Mesendoderm (in vitro differentiated cells): ENCODE data around the gene HS6ST3.

ENCODE experiments used
- DNase-seq: peaks from one replicate; pipeline ENCODE4 v3.0.0; 2013
- H2AK5ac ChIP-seq: 2 replicates; pipeline ENCODE4 v1.6.1; 2013; ENCODE audit warnings: low read length, inconsistent platforms
- H2BK120ac ChIP-seq: 2 replicates; pipeline ENCODE4 v1.6.1; 2013; ENCODE audit warnings: low read depth, mild to moderate bottlenecking, low read length, moderate library complexity, mixed read lengths
- H2BK15ac ChIP-seq: replicated peaks from 2 replicates; pipeline ENCODE4 v1.6.1; 2013; ENCODE audit warnings: low read depth, mild to moderate bottlenecking, moderate library complexity
- H2BK5ac ChIP-seq: 2 replicates; pipeline ENCODE4 v1.6.1; 2013; ENCODE audit warnings: low read length, inconsistent platforms
- H3K18ac ChIP-seq: 2 replicates; pipeline ENCODE4 v1.6.1; 2013; ENCODE audit warnings: mild to moderate bottlenecking, low read length, mixed read lengths
- H3K23ac ChIP-seq: one replicate; pipeline ENCODE4 v1.6.1; 2013; ENCODE audit warnings: low read length
- H3K27ac ChIP-seq: 2 replicates; pipeline ENCODE4 v1.5.1; 2013; ENCODE audit warnings: low read depth, mild to moderate bottlenecking, inconsistent platforms, low read length, moderate library complexity
- H3K27me3 ChIP-seq: 2 replicates; pipeline ENCODE4 v1.6.1; 2013; ENCODE audit warnings: low read length, control low read depth, mild to moderate bottlenecking, inconsistent platforms; ENCODE audit not compliant: insufficient read depth, poor library complexity
- H3K36me3 ChIP-seq: 2 replicates; pipeline ENCODE4 v1.6.1; 2013; ENCODE audit warnings: low read length, inconsistent platforms; ENCODE audit not compliant: control insufficient read depth, insufficient read depth
- H3K4ac ChIP-seq: one replicate; pipeline ENCODE4 v1.6.1; 2013; ENCODE audit warnings: low read depth, mild to moderate bottlenecking, low read length, moderate library complexity
- H3K4me1 ChIP-seq: 2 replicates; pipeline ENCODE4 v1.6.1; 2013; ENCODE audit warnings: low read depth, low read length, inconsistent platforms; ENCODE audit not compliant: control insufficient read depth
- H3K4me2 ChIP-seq: 2 replicates; pipeline ENCODE4 v1.6.1; 2013; ENCODE audit warnings: low read length
- H3K4me3 ChIP-seq: 2 replicates; pipeline ENCODE4 v1.5.1; 2013; ENCODE audit warnings: mild to moderate bottlenecking, low read length
- H3K56ac ChIP-seq: one replicate; pipeline ENCODE4 v1.6.1; 2013; ENCODE audit warnings: low read length
- H3K79me1 ChIP-seq: 2 replicates; pipeline ENCODE4 v1.6.1; 2013; ENCODE audit warnings: low read length, inconsistent platforms
- H3K79me2 ChIP-seq: 2 replicates; pipeline ENCODE4 v1.6.1; 2013; ENCODE audit warnings: mild to moderate bottlenecking, low read length; ENCODE audit not compliant: control insufficient read depth, insufficient read depth
- H3K9ac ChIP-seq: 2 replicates; pipeline ENCODE4 v1.6.1; 2013; ENCODE audit warnings: low read length, inconsistent platforms
- H4K5ac ChIP-seq: one replicate; pipeline ENCODE4 v1.6.1; 2013; ENCODE audit warnings: low read length
- H4K8ac ChIP-seq: one replicate; pipeline ENCODE4 v1.6.1; 2013; ENCODE audit warnings: low read depth, mild to moderate bottlenecking, control low read depth, low read length, moderate library complexity
- WGBS: extraction: QIAGEN DNeasy Blood & Tissue Kit; methylation state at CpG from one replicate; pipeline ENCODE4 v1.1.7; 2013; ENCODE audit warnings: low lambda C conversion rate, missing lambda C conversion rate; ENCODE audit not compliant: insufficient coverage; ENCODE audit errors: extremely low coverage; 5-methylcytosine and 5-hydroxymethylcytosine counted together

Gene HS6ST3

GRCh38 chr13:96119921-96120320 lies 30.0 kb downstream of the HS6ST3 start:
- H3K9ac ChIP-seq = no peak overlapping the region
- H4K8ac ChIP-seq = no peak overlapping the region
- WGBS = no CpG with 5 or more reads among the region's 1 CpG
- no peaks in the 10 kb centered on the region for H3K79me2 ChIP-seq
- H3K27me3 ChIP-seq = no peaks in the 10 kb centered on the region
- H2BK15ac ChIP-seq = no peak overlapping the region
- H3K23ac ChIP-seq = no peak overlapping the region
- H3K4me1 ChIP-seq = no peaks in the 10 kb centered on the region
- no peaks in the 10 kb centered on the region for H3K36me3 ChIP-seq
- H3K18ac ChIP-seq = no peak overlapping the region
- DNase-seq = no peak
- H3K79me1 ChIP-seq = no peaks in the 10 kb centered on the region
- no peak overlapping the region for H2BK120ac ChIP-seq
- no peak overlapping the region for H3K4ac ChIP-seq
- H3K56ac ChIP-seq = no peak overlapping the region
- H4K5ac ChIP-seq = no peak overlapping the region
- H3K4me3 ChIP-seq = no peak overlapping the region
- H2AK5ac ChIP-seq = no peak overlapping the region
- H2BK5ac ChIP-seq = no peak overlapping the region
- H3K4me2 ChIP-seq = no peak overlapping the region
- H3K27ac ChIP-seq = no peak overlapping the region

DNA sequence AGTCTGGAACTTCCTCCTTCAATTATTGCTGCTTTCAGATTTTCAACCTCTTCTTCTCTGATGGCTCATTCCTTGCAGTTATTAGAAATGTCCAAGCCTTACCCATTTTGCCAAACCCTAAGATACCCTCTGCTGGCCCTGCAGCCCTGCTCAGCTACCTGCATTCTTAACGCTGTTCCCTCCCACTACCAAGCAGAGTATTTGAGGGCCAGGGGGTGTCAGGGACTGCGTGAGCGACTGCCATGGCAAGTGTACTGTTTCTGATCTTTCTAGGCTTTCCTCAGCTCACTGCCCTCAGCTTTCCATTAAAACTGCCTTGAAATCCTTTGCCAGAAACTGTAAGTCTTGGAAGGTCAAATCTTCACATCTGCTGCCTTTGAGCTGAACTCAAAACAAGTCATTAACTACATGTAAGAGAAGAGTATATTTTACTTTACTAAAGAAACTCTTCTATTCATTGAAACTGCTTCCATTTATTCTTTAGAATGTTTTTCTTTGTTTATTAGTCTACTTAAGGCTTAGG lies 41.0 kb downstream of the HS6ST3 start:
- Histone ChIP-seq H2AK5ac (no peak overlapping the region), H3K4me2 (no peak overlapping the region), H3K27me3 (no peaks in the 10 kb centered on the region), H3K79me2 (no peaks in the 10 kb centered on the region), H3K79me1 (no peaks in the 10 kb centered on the region), H3K36me3 (no peaks in the 10 kb centered on the region), H2BK120ac (no peak overlapping the region), H3K27ac (no peak overlapping the region), H2BK15ac (no peak overlapping the region), H4K5ac (no peak overlapping the region), H3K4me1 (no peaks in the 10 kb centered on the region), H4K8ac (no peak overlapping the region), H3K9ac (no peak overlapping the region), H3K23ac (no peak overlapping the region), H3K56ac (no peak overlapping the region), H2BK5ac (no peak overlapping the region), H3K18ac (no peak overlapping the region), H3K4me3 (no peak overlapping the region), H3K4ac (no peak overlapping the region)
- DNase-seq = peak; percentile 2
- whole genome bisulfite sequencing = no CpG with 5 or more reads among the region's 3 CpGs

DNA sequence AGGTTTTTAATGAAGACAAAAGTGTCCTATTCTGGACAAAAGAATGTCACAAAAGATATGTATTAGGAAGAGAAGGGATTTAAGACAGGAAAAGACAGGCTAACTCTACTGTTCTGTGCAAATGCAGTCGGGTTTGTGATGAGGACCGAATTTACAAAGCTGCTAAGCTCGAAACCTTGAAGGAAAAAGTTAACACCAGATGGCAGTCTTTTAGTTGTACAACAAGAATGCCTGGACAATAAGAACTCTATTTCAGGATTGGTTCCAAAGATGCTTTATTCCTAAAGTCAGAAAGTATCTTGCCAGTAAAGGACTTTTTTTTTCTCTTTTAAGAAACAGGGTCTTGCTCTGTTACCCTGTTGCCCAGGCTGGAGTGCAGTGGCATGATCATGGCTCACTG lies 51.1 kb downstream of the HS6ST3 start:
- Histone ChIP-seq H2BK120ac (no peak overlapping the region), H2AK5ac (no peak overlapping the region), H4K5ac (no peak overlapping the region), H4K8ac (no peak overlapping the region), H3K4me1 (no peaks in the 10 kb centered on the region), H3K18ac (no peak overlapping the region), H3K27ac (no peak overlapping the region), H2BK5ac (no peak overlapping the region), H3K79me2 (no peaks in the 10 kb centered on the region), H3K9ac (no peak overlapping the region), H3K4me3 (no peak overlapping the region), H3K56ac (no peak overlapping the region), H3K36me3 (no peaks in the 10 kb centered on the region), H2BK15ac (no peak overlapping the region), H3K4ac (no peak overlapping the region), H3K27me3 (no peaks in the 10 kb centered on the region), H3K79me1 (no peaks in the 10 kb centered on the region), H3K4me2 (no peak overlapping the region), H3K23ac (no peak overlapping the region)
- DNase-seq = peak; percentile 40
- WGBS = no CpG with 5 or more reads among the region's 3 CpGs

DNA sequence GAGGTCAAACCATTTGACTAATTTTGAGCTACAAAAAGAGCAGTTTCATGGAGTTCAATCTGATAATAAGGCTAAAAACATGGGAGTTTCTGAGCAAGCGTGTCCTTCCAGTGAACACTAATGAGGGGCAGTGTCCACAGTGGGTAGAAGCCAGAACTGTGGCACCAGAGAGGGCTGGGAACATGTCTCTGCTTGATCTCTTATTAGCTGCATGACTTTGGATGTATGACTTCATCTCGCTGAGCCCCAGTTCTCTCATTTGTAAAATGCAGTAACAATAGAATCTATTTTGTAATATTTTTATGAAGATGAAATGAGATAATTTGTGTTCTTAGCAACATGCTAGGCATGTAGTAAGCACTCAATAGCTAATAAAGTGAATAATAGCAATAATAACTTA lies 69.8 kb downstream of the HS6ST3 start:
- H4K8ac ChIP-seq = no peak overlapping the region
- H3K18ac ChIP-seq = no peak overlapping the region
- H3K23ac ChIP-seq = no peak overlapping the region
- H2BK15ac ChIP-seq = no peak overlapping the region
- no peak overlapping the region for H3K4me3 ChIP-seq
- no peak overlapping the region for H3K56ac ChIP-seq
- H3K9ac ChIP-seq = no peak overlapping the region
- no peaks in the 10 kb centered on the region for H3K36me3 ChIP-seq
- no peak overlapping the region for H3K4ac ChIP-seq
- H4K5ac ChIP-seq = no peak overlapping the region
- no peaks in the 10 kb centered on the region for H3K79me1 ChIP-seq
- H3K79me2 ChIP-seq = no peaks in the 10 kb centered on the region
- H2AK5ac ChIP-seq = no peak overlapping the region
- no peaks in the 10 kb centered on the region for H3K27me3 ChIP-seq
- DNase-seq = no peak
- no peak overlapping the region for H2BK120ac ChIP-seq
- no peak overlapping the region for H2BK5ac ChIP-seq
- no peak overlapping the region for H3K27ac ChIP-seq
- no peaks in the 10 kb centered on the region for H3K4me1 ChIP-seq
- WGBS = no CpG with 5 or more reads among the region's 2 CpGs
- no peak overlapping the region for H3K4me2 ChIP-seq

- H2BK15ac ChIP-seq = no peak overlapping the region
- H4K8ac ChIP-seq = no peak overlapping the region
- H3K4me2 ChIP-seq = no peak overlapping the region
- H2BK5ac ChIP-seq = no peak overlapping the region
- H3K27ac ChIP-seq = no peak overlapping the region
- no peak overlapping the region for H3K56ac ChIP-seq
- H2BK120ac ChIP-seq = no peak overlapping the region
- no peaks in the 10 kb centered on the region for H3K27me3 ChIP-seq
- 100% methylated on average over 3 of the region's 3 CpGs for WGBS
- no peaks in the 10 kb centered on the region for H3K36me3 ChIP-seq
- no peaks in the 10 kb centered on the region for H3K4me1 ChIP-seq
- H3K79me2 ChIP-seq = no peaks in the 10 kb centered on the region
- no peaks in the 10 kb centered on the region for H3K79me1 ChIP-seq
- no peak overlapping the region for H3K23ac ChIP-seq
- H4K5ac ChIP-seq = no peak overlapping the region
- no peak overlapping the region for H3K4ac ChIP-seq
- no peak overlapping the region for H3K4me3 ChIP-seq
- DNase-seq = no peak
- H3K18ac ChIP-seq = no peak overlapping the region
- H3K9ac ChIP-seq = no peak overlapping the region
- H2AK5ac ChIP-seq = no peak overlapping the region
Measured at GRCh38 chr13:96161141-96161540, 71.2 kb downstream of the HS6ST3 start.

GRCh38 chr13:96165840-96166239 lies 75.9 kb downstream of the HS6ST3 start:
- H3K27me3 ChIP-seq = no peaks in the 10 kb centered on the region
- H2BK120ac ChIP-seq = no peak overlapping the region
- H4K5ac ChIP-seq = no peak overlapping the region
- H3K79me1 ChIP-seq = no peaks in the 10 kb centered on the region
- no peaks in the 10 kb centered on the region for H3K79me2 ChIP-seq
- no peak overlapping the region for H2BK5ac ChIP-seq
- H3K56ac ChIP-seq = no peak overlapping the region
- no CpG with 5 or more reads among the region's 1 CpG for WGBS
- H2AK5ac ChIP-seq = no peak overlapping the region
- H2BK15ac ChIP-seq = no peak overlapping the region
- H3K4me2 ChIP-seq = no peak overlapping the region
- H4K8ac ChIP-seq = no peak overlapping the region
- H3K9ac ChIP-seq = no peak overlapping the region
- no peak overlapping the region for H3K27ac ChIP-seq
- H3K36me3 ChIP-seq = no peaks in the 10 kb centered on the region
- no peak overlapping the region for H3K23ac ChIP-seq
- no peak overlapping the region for H3K18ac ChIP-seq
- no peaks in the 10 kb centered on the region for H3K4me1 ChIP-seq
- H3K4ac ChIP-seq = no peak overlapping the region
- no peak for DNase-seq
- no peak overlapping the region for H3K4me3 ChIP-seq
